Heart right ventricle (tissue), 16 donors: Measurements from ENCODE around the gene ACTL7B. TPM values are rescaled to one million over a fixed set of nuclear protein-coding genes. Genes with fewer than 3 reads are reported as not detected.
"Not testable (repeated sequence)": the region's sequence is repeated elsewhere in the genome, so short reads cannot be mapped to it uniquely, and the experiment has no call there.

Experiments used
- ATAC-seq, 8 donors: fragments of 200-7000 bp; cut with Tn5 transposase; one replicate each; pipeline ENCODE4 v1.9.1; 2020; ENCODE audit warnings: mild to moderate bottlenecking in 8 of 8, moderate library complexity in 8 of 8, moderate number of reproducible peaks in 1 of 8
- DNase-seq, 2 donors: peaks; one replicate each; pipeline ENCODE4 v3.0.0-alpha.2; 2020
- H3K27ac ChIP-seq, 10 donors: fragments of 200-600 bp; sonication (generic) in 2 of 10; one replicate each; pipeline versions ENCODE4 v1.5.0 to v1.8.0; 2020 to 2022; ENCODE audit warnings: mild to moderate bottlenecking in 3 of 10
- H3K27me3 ChIP-seq, 7 donors: fragments of 200-600 bp; one replicate each; pipeline ENCODE4 v1.8.0; 2021 to 2022; ENCODE audit warnings: mild to moderate bottlenecking in 2 of 7
- H3K36me3 ChIP-seq, 9 donors: fragments of 200-600 bp; sonication (generic) in 1 of 9; one replicate each; pipeline versions ENCODE4 v1.5.0 to v1.8.0; 2020 to 2022; ENCODE audit warnings: mild to moderate bottlenecking in 2 of 9
- H3K4me1 ChIP-seq, 9 donors: fragments of 200-600 bp; sonication (generic) in 1 of 9; one replicate each; pipeline versions ENCODE4 v1.5.0 to v1.8.0; 2020 to 2022; ENCODE audit warnings: mild to moderate bottlenecking in 4 of 9
- H3K4me3 ChIP-seq, 10 donors: fragments of 200-600 bp; sonication (generic) in 2 of 10; one replicate each; pipeline versions ENCODE4 v1.5.0 to v1.8.0; 2020 to 2022; ENCODE audit warnings: mild to moderate bottlenecking in 7 of 10, moderate library complexity in 2 of 10
- H3K9me3 ChIP-seq, 11 donors: fragments of 200-600 bp in 10 of 11; sonication (generic) in 2 of 11; one replicate each; pipeline versions ENCODE4 v1.5.0 to v1.8.0; 2013 to 2022; ENCODE audit warnings: mild to moderate bottlenecking in 2 of 11, control low read depth in 1 of 11, moderate library complexity in 1 of 11
- WGBS, 2 donors: extraction: QIAGEN DNeasy Blood & Tissue Kit; methylation state at CpG; one replicate each; pipeline ENCODE4 v1.1.7; 2013; ENCODE audit warnings: inconsistent platforms in 1 of 2; 5-methylcytosine and 5-hydroxymethylcytosine counted together
- intact Hi-C, 10 donors: fragments of 100-400 bp; cut with DNase I; formaldehyde crosslinking; loops; one replicate each; pipeline versions ENCODE4 v1.11.1 to v1.14.2; 2022
- polyA plus RNA-seq, 2 donors: library from polyadenylated mRNA; stranded (reverse); fragments of 200-250 nt; gene quantifications; one replicate each; pipeline ENCODE4 v1.2.3, GENCODE V29; 2013
- total RNA-seq, 10 donors: library from RNA; stranded (reverse); fragmentation: NEBNext Ultra II Directional in 3 of 10; extraction: Animal tissue kit (Norgen Biotek cat#: 25700) in 3 of 10; gene quantifications; one replicate each; pipeline versions ENCODE4 v1.2.1 to v1.2.4, GENCODE V29; 2021 to 2023
- TF ChIP-seq, protein P1 (sequence below), 9 donors: fragments of 200-600 bp; sonication (generic) in 2 of 9; IDR thresholded peaks; one replicate each; pipeline versions ENCODE4 v1.5.0 to v1.8.0; 2021 to 2022; ENCODE audit warnings: antibody characterized with exemption in 9 of 9, mild to moderate bottlenecking in 5 of 9, moderate library complexity in 1 of 9
- donor health status: Arrhythmogenic right ventricular cardiomyopathy.
- donor health status: ischemic (EF 13 %, LVEDD 7.1; RV severe dilation, severe dysfunction).
- donor health status: healthy with polysubstance abuse.
- donor health status: DM: no; HTN: yes; CAD: no.
- donor health status: DM: no; HTN: no; CAD: no.
- donor health status: ischemic (EF 25% LVEDD 6.9; RV normal size, moderate dysfunction).
- donor health status: ischemic (EF 25% LVEDD 5.7; RV mildly dilated, moderate dysfunction).
- donor health status: healthy.
- donor health status: DM: yes; HTN: yes; CAD: no.
- donor health status: Ischemic cardiomyopathy.
- donor health status: ischemic (EF 35%, LVEDD 5.7; RV mildly dilated, moderate dysfunction).
- donor health status: nonischemic (EF 11% LVEDD 7.7; RV severe dilation, severe dysfunction).
- donor health status: DM: yes; HTN: yes; CAD: no.
- donor health status: PGD.
- donor health status: ischemic (EF 29% LVEDD 5.4; RV normal size, mild dysfunction).
- donor health status: nonischemic (EF 23%, LVEDD 6.1; RV moderate dilation, normal function).

The ACTL7B gene
- total and polyA plus RNA-seq, 12 donors: not detected

DNA sequence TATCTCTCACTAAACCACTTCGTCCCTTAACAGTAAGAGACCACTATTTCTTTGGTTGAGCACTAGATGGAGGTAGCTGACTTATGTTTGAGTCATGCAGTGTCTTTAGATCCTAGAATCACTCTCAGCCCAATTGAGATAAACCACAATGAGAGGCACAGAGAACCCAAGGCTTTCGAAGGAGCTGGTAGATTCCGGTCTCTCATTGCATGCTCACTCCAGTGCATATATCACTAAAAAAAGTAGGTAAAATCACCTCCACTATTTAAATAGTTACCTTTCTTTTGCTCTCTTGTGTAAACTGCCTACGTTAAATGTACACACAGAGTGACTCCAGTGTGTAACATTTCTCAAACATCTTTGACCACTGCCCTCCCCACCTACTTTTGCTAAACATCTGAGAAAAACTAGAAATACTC, 33.9 kb upstream of the ACTL7B start:
- H3K27me3 ChIP-seq: no peaks in the 10 kb centered on the region
- WGBS, 2 donors: 60 to 73% methylated on average over 4 of the region's 4 CpGs
- intact Hi-C loops: loop anchor here in 2 of 10 donors (10.0 kb wide), 2 partner anchors 65 to 435 kb away; partner anchors contain the start of gene EPB41L4B (in 1 of the 2)
- DNase-seq (no peak), ATAC-seq (peak; percentile 43 to 80 (median 66))
- H3K36me3 ChIP-seq: peaks cover 0 to 100% (median 43%) of the 10 kb centered on the region in 9 donors
- H3K27ac ChIP-seq: peak overlapping the region in 1 of 10 donors; percentile 2
- TF ChIP-seq, protein P1, sequence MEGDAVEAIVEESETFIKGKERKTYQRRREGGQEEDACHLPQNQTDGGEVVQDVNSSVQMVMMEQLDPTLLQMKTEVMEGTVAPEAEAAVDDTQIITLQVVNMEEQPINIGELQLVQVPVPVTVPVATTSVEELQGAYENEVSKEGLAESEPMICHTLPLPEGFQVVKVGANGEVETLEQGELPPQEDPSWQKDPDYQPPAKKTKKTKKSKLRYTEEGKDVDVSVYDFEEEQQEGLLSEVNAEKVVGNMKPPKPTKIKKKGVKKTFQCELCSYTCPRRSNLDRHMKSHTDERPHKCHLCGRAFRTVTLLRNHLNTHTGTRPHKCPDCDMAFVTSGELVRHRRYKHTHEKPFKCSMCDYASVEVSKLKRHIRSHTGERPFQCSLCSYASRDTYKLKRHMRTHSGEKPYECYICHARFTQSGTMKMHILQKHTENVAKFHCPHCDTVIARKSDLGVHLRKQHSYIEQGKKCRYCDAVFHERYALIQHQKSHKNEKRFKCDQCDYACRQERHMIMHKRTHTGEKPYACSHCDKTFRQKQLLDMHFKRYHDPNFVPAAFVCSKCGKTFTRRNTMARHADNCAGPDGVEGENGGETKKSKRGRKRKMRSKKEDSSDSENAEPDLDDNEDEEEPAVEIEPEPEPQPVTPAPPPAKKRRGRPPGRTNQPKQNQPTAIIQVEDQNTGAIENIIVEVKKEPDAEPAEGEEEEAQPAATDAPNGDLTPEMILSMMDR (IDR thresholded peaks at IDR 0.05): peak in 6 of 9 donors; percentile 23 to 60 (median 44)
- peaks cover 0 to 8% (median 0%) of the 10 kb centered on the region in 11 donors for H3K9me3 ChIP-seq
- no peak overlapping the region for H3K4me3 ChIP-seq
- peaks cover 0 to 28% (median 4%) of the 10 kb centered on the region in 9 donors for H3K4me1 ChIP-seq

DNA sequence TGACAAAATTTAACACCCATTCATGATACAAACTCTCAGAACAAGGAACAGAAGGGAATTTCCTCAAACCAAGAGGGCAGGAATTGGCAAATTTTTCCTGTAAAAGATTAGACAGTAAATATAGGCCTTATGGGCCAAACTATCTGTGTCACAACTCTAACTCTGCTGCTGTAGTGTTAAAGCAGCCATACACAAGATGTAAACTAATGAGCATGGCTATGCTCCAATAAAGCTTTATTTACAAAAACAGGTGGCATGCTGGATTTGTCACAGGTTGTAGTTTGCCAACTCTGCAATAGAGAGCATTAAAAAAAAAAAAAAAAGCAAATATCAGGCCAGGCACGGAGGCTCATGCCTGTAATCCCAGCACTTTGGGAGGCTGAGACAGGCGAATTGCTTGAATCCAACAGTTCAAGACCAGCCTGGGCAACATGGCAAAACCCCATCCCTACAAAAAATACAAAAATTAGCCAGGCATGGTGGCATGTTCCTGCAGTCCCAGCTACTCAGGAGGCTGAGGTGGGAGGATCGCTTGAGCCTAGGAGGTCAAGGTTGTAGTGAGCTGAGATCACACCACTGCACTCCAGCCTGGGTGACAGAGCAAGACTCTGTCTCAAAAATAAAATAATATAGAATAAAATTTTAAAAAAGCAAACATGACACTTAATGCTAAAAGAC, 30.9 kb upstream of the ACTL7B start:
- H3K27me3 ChIP-seq, H3K27ac ChIP-seq, H3K9me3 ChIP-seq, DNase-seq, ATAC-seq, H3K4me3 ChIP-seq: not testable (repeated sequence)
- WGBS, 2 donors: 92 to 100% methylated on average over 3 of the region's 3 CpGs
- peaks cover 0 to 100% (median 26%) of the 10 kb centered on the region in 9 donors for H3K36me3 ChIP-seq
- intact Hi-C loops: loop anchor here in 2 of 10 donors (10.0 kb wide), 2 partner anchors 68 to 438 kb away; partner anchors contain the start of gene EPB41L4B (in 1 of the 2)
- peaks cover 0 to 25% (median 4%) of the 10 kb centered on the region in 9 donors for H3K4me1 ChIP-seq

DNA sequence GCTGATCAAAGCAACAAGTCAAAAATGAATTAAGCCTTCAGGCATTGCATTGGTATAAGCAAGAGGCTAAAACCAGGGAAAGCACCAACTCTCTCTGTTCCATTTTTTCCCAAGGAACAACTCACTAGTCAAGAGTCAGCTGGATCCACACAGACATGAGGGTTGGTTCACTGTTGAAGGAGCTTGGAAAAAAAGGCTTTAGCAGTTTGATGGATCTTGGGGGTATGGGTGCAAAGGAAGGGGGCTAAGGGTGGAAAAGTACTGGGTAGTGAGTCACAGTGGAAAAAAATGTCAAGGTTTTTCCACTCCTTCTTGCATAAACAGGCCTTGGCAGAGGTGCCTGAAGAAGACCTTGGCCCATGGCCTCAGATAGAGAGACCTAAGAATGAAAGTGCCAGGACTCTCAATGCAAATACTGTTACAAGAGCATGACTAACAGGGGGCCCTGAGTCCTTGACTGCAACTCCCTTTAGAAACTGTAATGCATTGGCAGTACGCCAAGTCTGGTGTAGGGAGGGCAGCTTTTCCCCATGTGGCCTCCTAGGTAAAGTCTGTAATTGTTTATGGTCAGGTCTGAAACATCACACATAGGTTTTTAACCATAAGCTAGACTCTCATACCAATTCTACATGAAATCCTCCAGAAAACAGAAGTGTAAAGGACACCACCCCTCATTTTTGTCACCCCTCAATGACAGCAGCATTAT, 30.0 kb upstream of the ACTL7B start:
- no peak overlapping the region for H3K27ac ChIP-seq
- peak in 1 of 2 donors; percentile 20 for DNase-seq
- WGBS, 2 donors: 46 to 60% methylated on average over 1 of the region's 1 CpG

DNA sequence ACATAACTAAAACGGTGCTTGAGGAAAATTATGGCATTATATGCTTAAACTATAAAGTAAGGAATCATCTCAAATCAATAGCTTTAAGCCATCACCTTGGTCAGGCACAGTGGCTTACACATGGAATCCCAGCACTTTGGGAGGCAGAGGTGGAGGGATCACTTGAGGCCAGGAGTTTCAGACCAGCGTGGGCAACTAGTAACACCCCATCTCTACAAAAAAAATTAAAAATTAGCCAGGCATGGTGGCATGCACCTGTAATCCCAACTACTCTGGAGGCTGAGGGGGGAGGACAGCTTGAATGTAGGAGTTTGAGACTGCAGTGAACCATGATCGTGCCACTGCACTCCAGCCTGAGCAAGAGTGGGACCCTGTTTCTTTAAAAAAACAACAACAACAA, 28.9 kb upstream of the ACTL7B start:
- Histone ChIP-seq H3K27me3 (no peaks in the 10 kb centered on the region), H3K4me1 (peaks cover 0 to 17% (median 4%) of the 10 kb centered on the region in 9 donors), H3K9me3 (peaks cover 0 to 8% (median 0%) of the 10 kb centered on the region in 11 donors), H3K27ac (no peak overlapping the region), H3K36me3 (peaks cover 0 to 100% (median 28%) of the 10 kb centered on the region in 9 donors), H3K4me3 (no peak overlapping the region)
- TF ChIP-seq, protein P1 (IDR thresholded peaks at IDR 0.05): no peak
- intact Hi-C loops: loop anchor here in 2 of 10 donors (10.0 kb wide), 2 partner anchors 70 to 440 kb away; partner anchors contain the start of gene EPB41L4B (in 1 of the 2)
- DNase-seq (no peak), ATAC-seq (no peak)
- WGBS, 2 donors: 91% methylated on average over 3 of the region's 3 CpGs

More for the DNA sequence above, 30.0 kb upstream of the ACTL7B start:
- Histone ChIP-seq H3K9me3 (peaks cover 0 to 8% (median 0%) of the 10 kb centered on the region in 11 donors), H3K36me3 (peaks cover 0 to 100% (median 24%) of the 10 kb centered on the region in 9 donors), H3K4me1 (peaks cover 0 to 19% (median 4%) of the 10 kb centered on the region in 9 donors), H3K27me3 (no peaks in the 10 kb centered on the region), H3K4me3 (no peak overlapping the region)
- peak in 6 of 8 donors; percentile 28 to 69 (median 58) for ATAC-seq
- intact Hi-C loops: loop anchor here in 2 of 10 donors (10.0 kb wide), 2 partner anchors 69 to 439 kb away; partner anchors contain the start of gene EPB41L4B (in 1 of the 2)
- TF ChIP-seq, protein P1 (IDR thresholded peaks at IDR 0.05): no peak
